IMR-90 (cell line): Measurements from ENCODE around the gene SEMA4A. TPM values are rescaled to one million over a fixed set of nuclear protein-coding genes. Genes with fewer than 3 reads are reported as not detected.

Experiments
- ATAC-seq: fragments of 200-7000 bp; cut with Tn5 transposase; 2 replicates; pipeline ENCODE4 v1.9.1; 2020; ENCODE audit warnings: low read depth, mild to moderate bottlenecking, moderate library complexity
- BruUV-seq: library from RNA; stranded (reverse); fragments of 400-500 nt; replicated peaks from 2 replicates; lab custom pipeline; 2021; lab: Mats Ljungman, UMichigan
- CTCF ChIA-PET: fragments of 300-600 bp; formaldehyde crosslinking; extraction: SDS; loops from one replicate; lab custom pipeline; 2021; ENCODE audit warnings: antibody characterized with exemption; lab: Yijun Ruan, JAX
- POLR2A ChIA-PET: fragments of 300-600 bp; sonication (Branson Sonifier 250); formaldehyde crosslinking; loops from one replicate; lab custom pipeline; 2022; ENCODE audit warnings: antibody characterized with exemption; ENCODE audit not compliant: unreplicated experiment; lab: Charles Lee
- DNase-seq: peaks from one replicate; pipeline ENCODE4 v3.0.0; 2013
- H2AFZ ChIP-seq: replicated peaks from 2 replicates; pipeline ENCODE3; 2013; ENCODE audit warnings: low read length, mild to moderate bottlenecking; ENCODE audit not compliant: poor library complexity
- H2AK5ac ChIP-seq: 2 replicates; pipeline ENCODE4 v1.6.1; 2013; ENCODE audit warnings: low read depth, low read length, inconsistent platforms
- H2AK9ac ChIP-seq: replicated peaks from 2 replicates; pipeline ENCODE3; 2013; ENCODE audit warnings: mild to moderate bottlenecking, low read depth, low read length, moderate library complexity; ENCODE audit not compliant: poor library complexity
- H2BK120ac ChIP-seq: 2 replicates; pipeline ENCODE4 v1.6.1; 2013; ENCODE audit warnings: low read depth, low read length, inconsistent platforms
- H2BK15ac ChIP-seq: 3 replicates; pipeline ENCODE4 v1.6.1; 2013; ENCODE audit warnings: low read depth, low read length, inconsistent platforms
- H2BK20ac ChIP-seq: 2 replicates; pipeline ENCODE4 v1.6.1; 2013; ENCODE audit warnings: low read depth, mild to moderate bottlenecking, inconsistent platforms, low read length, moderate library complexity
- H2BK5ac ChIP-seq: 2 replicates; pipeline ENCODE4 v1.6.1; 2013; ENCODE audit warnings: mild to moderate bottlenecking, low read depth, low read length, inconsistent platforms; ENCODE audit not compliant: poor library complexity, severe bottlenecking
- H3K14ac ChIP-seq: replicated peaks from 2 replicates; pipeline ENCODE4 v1.6.1; 2013; ENCODE audit warnings: low read depth, low read length, inconsistent platforms
- H3K18ac ChIP-seq: 2 replicates; pipeline ENCODE4 v1.6.1; 2013; ENCODE audit warnings: low read depth, low read length, control low read depth
- H3K23ac ChIP-seq: 2 replicates; pipeline ENCODE4 v1.6.1; 2013; ENCODE audit warnings: low read depth, low read length, inconsistent platforms
- H3K27ac ChIP-seq: 2 replicates; pipeline ENCODE4 v1.5.1; 2013; ENCODE audit warnings: mild to moderate bottlenecking, control low read depth, low read length; ENCODE audit not compliant: insufficient read depth
- H3K27me3 ChIP-seq: 2 replicates; pipeline ENCODE4 v1.6.1; 2013; ENCODE audit warnings: low read length; ENCODE audit not compliant: control insufficient read depth, insufficient read depth
- H3K36me3 ChIP-seq: 2 replicates; pipeline ENCODE4 v1.6.1; 2013; ENCODE audit warnings: low read length, mixed read lengths; ENCODE audit not compliant: control insufficient read depth, insufficient read depth
- H3K4ac ChIP-seq: 2 replicates; pipeline ENCODE4 v1.6.1; 2013; ENCODE audit warnings: low read depth, low read length, inconsistent platforms
- H3K4me1 ChIP-seq: 2 replicates; pipeline ENCODE4 v1.6.1; 2013; ENCODE audit warnings: low read length, mixed read lengths; ENCODE audit not compliant: control insufficient read depth, insufficient read depth
- H3K4me2 ChIP-seq: 2 replicates; pipeline ENCODE4 v1.6.1; 2013; ENCODE audit warnings: low read depth, mild to moderate bottlenecking, control low read depth, low read length, moderate library complexity
- H3K4me3 ChIP-seq: 2 replicates; pipeline ENCODE4 v1.5.1; 2013; ENCODE audit warnings: low read depth, mild to moderate bottlenecking, control low read depth, low read length, moderate library complexity; ENCODE audit not compliant: insufficient read depth
- H3K56ac ChIP-seq: 2 replicates; pipeline ENCODE4 v1.6.1; 2013; ENCODE audit warnings: low read length, inconsistent platforms; ENCODE audit not compliant: insufficient read depth; ENCODE audit errors: extremely low read depth
- H3K79me1 ChIP-seq, 2 experiments: 2 replicates each; pipeline ENCODE4 v1.6.1; 2013; ENCODE audit warnings: low read length in 2 of 2, inconsistent platforms in 1 of 2, low read depth in 1 of 2
- H3K9ac ChIP-seq: 2 replicates; pipeline ENCODE4 v1.6.1; 2013; ENCODE audit warnings: low read depth, low read length, control low read depth
- H3K9me1 ChIP-seq: 2 replicates; pipeline ENCODE4 v1.6.1; 2013; ENCODE audit warnings: low read length, inconsistent platforms; ENCODE audit not compliant: insufficient read depth
- H3K9me3 ChIP-seq: 2 replicates; pipeline ENCODE4 v1.6.1; 2013; ENCODE audit warnings: low read length; ENCODE audit not compliant: control insufficient read depth, insufficient read depth
- H4K20me1 ChIP-seq: 2 replicates; pipeline ENCODE4 v1.6.1; 2013; ENCODE audit warnings: low read length, inconsistent platforms; ENCODE audit not compliant: insufficient read depth
- H4K5ac ChIP-seq: 2 replicates; pipeline ENCODE4 v1.6.1; 2013; ENCODE audit warnings: mild to moderate bottlenecking, low read depth, low read length, control low read depth
- H4K8ac ChIP-seq, 2 experiments: 2 replicates each; pipeline ENCODE4 v1.6.1; 2013; ENCODE audit warnings: low read depth in 2 of 2, low read length in 2 of 2, control low read depth in 1 of 2, inconsistent platforms in 1 of 2
- H4K91ac ChIP-seq: 2 replicates; pipeline ENCODE4 v1.6.1; 2013; ENCODE audit warnings: low read depth, low read length, inconsistent platforms; ENCODE audit not compliant: insufficient read depth
- BHLHE40 ChIP-seq: fragments of 150-350 bp; IDR thresholded peaks from 2 replicates; pipeline ENCODE4 v1.6.1; 2016; ENCODE audit warnings: mild to moderate bottlenecking, low read depth, low read length
- CEBPB ChIP-seq: IDR thresholded peaks from 2 replicates; pipeline ENCODE4 v1.6.1; 2012; ENCODE audit warnings: low read depth, low read length, improper control_type of control experiment
- CHD1 ChIP-seq: IDR thresholded peaks from 2 replicates; pipeline ENCODE4 v1.6.1; 2012; ENCODE audit warnings: low read depth, low read length, improper control_type of control experiment
- ELK1 ChIP-seq: fragments of 150-350 bp; IDR thresholded peaks from 2 replicates; pipeline ENCODE4 v1.6.1; 2016; ENCODE audit warnings: low read depth, mild to moderate bottlenecking, low read length, moderate library complexity, borderline replicate concordance
- MAFK ChIP-seq: IDR thresholded peaks from 2 replicates; pipeline ENCODE4 v1.6.1; 2012; ENCODE audit warnings: low read depth, low read length, improper control_type of control experiment
- MAZ ChIP-seq: IDR thresholded peaks from 2 replicates; pipeline ENCODE4 v1.6.1; 2012; ENCODE audit warnings: low read depth, mild to moderate bottlenecking, low read length, improper control_type of control experiment, moderate library complexity, borderline replicate concordance
- MXI1 ChIP-seq: IDR thresholded peaks from 2 replicates; pipeline ENCODE4 v1.6.1; 2012; ENCODE audit warnings: low read depth, mild to moderate bottlenecking, low read length, moderate library complexity, borderline replicate concordance
- NFE2L2 ChIP-seq: fragments of 150-350 bp; IDR thresholded peaks from 2 replicates; pipeline ENCODE4 v1.6.1; 2016; ENCODE audit warnings: low read depth, mild to moderate bottlenecking, low read length
- POLR2A ChIP-seq: IDR thresholded peaks from 2 replicates; pipeline ENCODE4 v1.6.1; 2012; ENCODE audit warnings: mild to moderate bottlenecking, low read depth, low read length
- RAD21 ChIP-seq: IDR thresholded peaks from 2 replicates; pipeline ENCODE4 v1.6.1; 2012; ENCODE audit warnings: low read length, improper control_type of control experiment
- RFX5 ChIP-seq: IDR thresholded peaks from 2 replicates; pipeline ENCODE4 v1.8.0; 2012; ENCODE audit warnings: low read depth, mild to moderate bottlenecking, low read length, moderate library complexity
- SMC3 ChIP-seq: fragments of 150-350 bp; IDR thresholded peaks from 2 replicates; pipeline ENCODE4 v1.6.1; 2016; ENCODE audit warnings: low read depth, mild to moderate bottlenecking, antibody characterized with exemption, low read length, moderate library complexity
- WGBS, 2 experiments: methylation state at CpG; one replicate each; pipeline versions ENCODE4 v1.1.5 to v1.1.7; 2013; ENCODE audit warnings: missing lambda C conversion rate in 2 of 2; ENCODE audit not compliant: insufficient read length in 1 of 2; ENCODE audit errors: extremely low coverage in 2 of 2; 5-methylcytosine and 5-hydroxymethylcytosine counted together
- dilution Hi-C: fragments of 300-500 bp; cut with HindIII; formaldehyde crosslinking; loops from one replicate; pipeline ENCODE4 v1.14.3; 2018; ENCODE audit warnings: low sequenced_read_pairs; ENCODE audit not compliant: unreplicated experiment
- in situ Hi-C: fragments of 300-500 bp; cut with MboI; formaldehyde crosslinking; loops from 3 replicates; pipeline ENCODE4 v1.14.3; 2019; ENCODE audit warnings: low sequenced_read_pairs, inconsistent platforms, mixed read lengths
- intact Hi-C: fragments of 100-400 bp; cut with micrococcal nuclease; formaldehyde crosslinking; loops from 2 replicates; pipeline ENCODE4 v1.10.0; 2022
- polyA plus RNA-seq, 3 experiments: library from polyadenylated mRNA; depleted of rRNA; stranded (reverse); fragments of >200 nt; gene quantifications; 2 replicates each; pipeline ENCODE4 v1.2.3, GENCODE V29; 2012; ENCODE audit warnings: low replicate concordance in 1 of 3
- total RNA-seq: library from RNA; depleted of rRNA; stranded (reverse); fragments of >200 nt; gene quantifications from 2 replicates; pipeline ENCODE4 v1.2.3, GENCODE V29; 2012
- TF ChIP-seq, protein P1 (sequence below): fragments of 150-350 bp; IDR thresholded peaks from 2 replicates; pipeline ENCODE4 v1.6.1; 2017; ENCODE audit warnings: mild to moderate bottlenecking, antibody characterized with exemption, low read length, low read depth

Gene SEMA4A
- total and polyA plus RNA-seq, 2 of the 4 experiments (the other 2 are of a cell fraction), result 0.18 to 0.86 TPM

- TF ChIP-seq RAD21, result no peak
Observed at GRCh38 chr1:156155756-156156510, 2.5 kb downstream of the SEMA4A start (continued).

- Histone ChIP-seq H3K9me3 (no peaks in the 10 kb centered on the region), H4K5ac (no peak overlapping the region), H4K91ac (no peak overlapping the region), H3K9ac (no peak overlapping the region), H4K20me1 (no peaks in the 10 kb centered on the region), H3K4ac (no peak overlapping the region), H4K8ac (no peak overlapping the region), H2BK15ac (no peak overlapping the region), H2BK5ac (no peak overlapping the region), H3K4me2 (no peak overlapping the region), H2AK9ac (no peak overlapping the region), H3K27me3 (peaks cover 2% of the 10 kb centered on the region; the same call in 1 of the 2 replicates), H2AK5ac (no peak overlapping the region), H3K36me3 (no peaks in the 10 kb centered on the region), H2BK120ac (no peak overlapping the region), H3K14ac (no peak overlapping the region), H3K9me1 (peaks cover 15% of the 10 kb centered on the region), H3K56ac (no peak overlapping the region), H3K4me3 (no peak overlapping the region), H3K27ac (no peak overlapping the region), H3K18ac (no peak overlapping the region), H3K4me1 (peaks cover 7% of the 10 kb centered on the region), H3K79me1 (no peaks in the 10 kb centered on the region), H2BK20ac (no peak overlapping the region), H3K23ac (no peak overlapping the region), H2AFZ (no peak overlapping the region)
- DNase-seq, result no peak
- BruUV-seq, result no TSS peak
- WGBS, 2 experiments, result 94% methylated on average over 2 of the region's 3 CpGs; no CpG with 5 or more reads in 1 of the 2 experiments
- dilution Hi-C loops (no loop called here), intact Hi-C loops (no loop called here), in situ Hi-C loops (no loop called here)
- CTCF ChIA-PET, result no interaction called here
- no peak for ATAC-seq
- POLR2A ChIA-PET, result no interaction called here
- TF ChIP-seq MXI1 (no peak), CEBPB (no peak), POLR2A (no peak), SMC3 (no peak), NFE2L2 (no peak), CHD1 (no peak), ELK1 (no peak), RAD21 (no peak), RFX5 (no peak), MAFK (no peak), MAZ (no peak), BHLHE40 (no peak)
- TF ChIP-seq, protein P1, sequence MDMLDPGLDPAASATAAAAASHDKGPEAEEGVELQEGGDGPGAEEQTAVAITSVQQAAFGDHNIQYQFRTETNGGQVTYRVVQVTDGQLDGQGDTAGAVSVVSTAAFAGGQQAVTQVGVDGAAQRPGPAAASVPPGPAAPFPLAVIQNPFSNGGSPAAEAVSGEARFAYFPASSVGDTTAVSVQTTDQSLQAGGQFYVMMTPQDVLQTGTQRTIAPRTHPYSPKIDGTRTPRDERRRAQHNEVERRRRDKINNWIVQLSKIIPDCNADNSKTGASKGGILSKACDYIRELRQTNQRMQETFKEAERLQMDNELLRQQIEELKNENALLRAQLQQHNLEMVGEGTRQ, result no peak
Observed at GRCh38 chr1:156157506-156157905, 4.1 kb downstream of the SEMA4A start.
